HG03103 (cell line): ENCODE measurements around the gene CERS6.

ENCODE experiments used
- ATAC-seq: cut with Tn5 transposase; IDR thresholded peaks from one replicate; pipeline ENCODE4 v1.9.1; 2021; ENCODE audit warnings: low read depth; ENCODE audit not compliant: unreplicated experiment

Gene CERS6

DNA sequence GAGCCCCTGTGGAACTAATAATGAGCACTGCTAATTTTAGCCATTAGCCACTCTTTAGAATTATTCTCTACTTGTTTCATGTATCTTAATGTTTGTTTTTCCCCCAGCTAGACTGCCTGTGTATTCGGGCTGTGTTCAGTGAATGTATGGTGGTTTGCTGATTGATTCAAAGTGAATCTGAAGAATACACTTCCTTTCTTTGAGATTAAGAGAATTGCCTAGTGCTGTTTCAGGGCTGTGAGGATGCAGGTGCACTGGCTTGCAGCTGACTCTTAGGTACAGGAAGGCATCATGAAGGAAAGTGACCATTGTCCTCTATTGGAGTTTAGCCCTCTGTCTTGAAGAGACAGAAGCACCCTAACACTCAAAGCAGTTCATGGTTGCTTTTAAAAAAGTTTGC lies 138.7 kb downstream of the CERS6 start:
- ATAC-seq: peak; percentile 83

DNA sequence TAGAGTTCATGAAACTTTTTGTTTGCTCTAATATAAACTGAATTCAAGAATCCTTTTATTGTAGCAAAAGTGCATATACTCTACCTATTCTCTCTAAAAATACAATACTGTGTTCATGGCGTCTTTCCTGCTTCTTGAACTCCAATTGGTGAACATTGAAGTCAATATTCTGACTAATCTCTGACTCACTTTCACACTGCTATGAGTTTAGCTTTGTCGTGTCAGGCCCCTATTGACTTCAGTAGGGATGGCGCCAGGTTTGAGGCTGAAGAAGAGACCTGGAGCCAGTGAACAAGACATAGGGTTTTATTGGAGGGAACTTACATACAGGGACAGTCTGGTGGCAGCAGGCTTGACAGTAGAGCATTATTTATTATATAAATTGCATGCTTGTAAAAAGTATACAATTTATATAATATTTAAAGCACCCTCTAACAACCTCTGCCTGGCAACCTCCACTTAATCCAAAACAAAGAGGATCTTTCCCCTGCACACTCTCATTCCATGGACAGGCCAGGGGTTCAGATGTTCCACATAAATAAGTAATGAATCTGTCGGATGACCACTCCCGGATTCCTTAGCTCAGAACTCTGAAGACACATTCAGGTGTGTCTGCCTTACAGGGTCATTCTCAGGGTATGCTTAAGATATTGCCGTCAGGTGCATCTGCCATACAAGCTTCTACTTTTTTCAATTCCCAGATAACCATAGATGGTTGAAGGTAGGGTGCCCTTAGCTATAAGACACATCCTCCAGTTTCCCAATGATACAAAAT lies 141.0 kb downstream of the CERS6 start:
- ATAC-seq: no peak

DNA sequence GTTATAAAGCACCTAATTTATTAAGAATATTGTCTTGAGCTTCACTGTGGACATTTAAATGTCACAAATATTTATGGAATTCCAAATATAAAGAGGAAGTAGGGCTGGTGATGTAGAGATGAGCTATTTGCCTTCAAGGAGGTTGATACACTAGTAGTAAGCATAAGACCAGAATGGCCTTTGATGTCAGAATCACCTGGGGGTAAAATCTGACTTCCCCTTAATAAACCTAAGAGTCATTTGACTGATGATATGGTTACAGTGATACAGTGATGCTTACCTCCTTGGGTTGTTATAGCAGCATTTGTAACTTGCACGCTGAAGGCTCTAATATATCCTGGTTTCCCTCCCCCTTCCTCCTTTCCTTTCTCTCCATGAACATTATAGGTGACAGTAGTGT lies 143.7 kb downstream of the CERS6 start:
- ATAC-seq: no peak

DNA sequence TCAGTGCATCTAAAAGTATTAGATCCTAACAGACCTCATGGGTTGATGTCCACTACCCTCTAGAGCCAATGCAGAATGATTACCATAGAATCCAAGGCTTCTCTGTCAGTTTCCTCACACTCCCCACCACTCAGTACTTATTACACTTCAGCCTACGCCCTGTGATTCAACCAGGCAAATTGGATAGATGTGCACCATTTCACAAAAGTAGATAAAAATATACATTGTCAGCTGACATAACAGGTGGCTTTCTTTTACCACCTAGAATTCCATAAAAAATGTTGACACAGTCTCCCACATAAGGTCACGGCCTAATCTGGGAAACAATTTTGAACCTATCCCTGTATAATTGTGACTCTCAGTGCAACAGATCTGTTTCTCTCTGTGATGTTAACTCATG lies 144.9 kb downstream of the CERS6 start:
- ATAC-seq: no peak

DNA sequence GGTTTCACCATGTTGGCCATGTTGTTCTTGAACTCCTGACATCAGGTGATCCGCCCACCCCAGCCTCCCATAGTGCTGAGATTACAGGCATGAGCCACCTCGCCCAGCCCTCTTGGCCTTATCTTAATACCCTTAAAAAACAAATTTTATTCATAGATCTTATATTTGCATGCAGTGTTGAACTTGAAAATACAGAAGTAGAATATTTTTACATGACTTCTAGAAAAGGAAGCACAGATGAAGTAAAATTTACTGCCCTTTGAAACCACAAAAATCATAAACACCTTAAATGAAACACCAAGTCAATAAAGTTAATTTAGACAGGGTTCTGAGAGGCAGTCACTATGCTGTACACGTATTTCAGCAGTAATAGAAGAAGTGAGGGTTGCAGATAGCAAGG lies 145.7 kb downstream of the CERS6 start:
- peak; percentile 50 for ATAC-seq

DNA sequence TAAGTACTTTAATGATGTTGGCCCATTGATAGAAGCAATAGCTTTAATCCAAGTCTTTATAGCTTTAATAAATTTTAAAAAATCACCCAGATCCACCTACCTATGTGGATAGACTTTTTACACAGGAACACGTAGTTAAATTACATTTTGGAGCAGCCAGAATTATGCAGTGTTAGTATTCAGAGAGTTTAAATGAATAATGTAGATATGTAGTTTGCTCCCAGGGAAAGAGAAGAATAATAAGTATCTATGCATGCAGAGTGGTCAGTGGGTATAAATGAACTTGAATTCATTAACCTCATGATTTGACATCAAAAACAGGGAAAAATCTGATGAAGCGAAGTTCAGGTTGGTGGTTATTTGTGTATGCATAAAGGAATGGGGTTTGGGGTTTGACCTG lies 146.3 kb downstream of the CERS6 start:
- no peak for ATAC-seq

DNA sequence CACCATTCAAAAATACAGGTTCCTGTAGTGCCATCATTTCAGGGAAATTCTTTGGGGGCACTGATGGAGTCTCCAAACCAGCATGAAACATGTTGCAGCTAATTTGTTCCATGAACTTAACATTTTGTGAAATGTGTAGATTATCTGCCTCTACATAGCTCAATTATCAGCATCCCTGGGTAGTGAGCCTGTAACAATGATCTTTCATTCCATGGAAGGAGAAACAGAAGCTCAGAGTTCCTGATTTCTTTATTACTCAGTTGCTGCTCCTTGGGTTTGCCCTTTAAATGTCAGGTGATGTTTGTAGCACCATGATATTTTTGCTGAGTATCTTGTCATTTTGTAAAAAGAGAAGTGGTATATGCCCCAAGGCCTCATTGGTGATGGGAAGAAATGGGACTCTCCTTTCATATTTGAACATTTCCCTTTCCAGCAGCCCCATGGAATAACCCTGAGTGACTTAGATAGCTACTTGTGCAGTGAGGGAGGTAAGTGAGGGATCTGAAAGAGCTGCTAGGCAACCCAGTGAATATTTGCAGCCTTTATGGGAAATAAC lies 146.9 kb downstream of the CERS6 start:
- ATAC-seq: no peak

DNA sequence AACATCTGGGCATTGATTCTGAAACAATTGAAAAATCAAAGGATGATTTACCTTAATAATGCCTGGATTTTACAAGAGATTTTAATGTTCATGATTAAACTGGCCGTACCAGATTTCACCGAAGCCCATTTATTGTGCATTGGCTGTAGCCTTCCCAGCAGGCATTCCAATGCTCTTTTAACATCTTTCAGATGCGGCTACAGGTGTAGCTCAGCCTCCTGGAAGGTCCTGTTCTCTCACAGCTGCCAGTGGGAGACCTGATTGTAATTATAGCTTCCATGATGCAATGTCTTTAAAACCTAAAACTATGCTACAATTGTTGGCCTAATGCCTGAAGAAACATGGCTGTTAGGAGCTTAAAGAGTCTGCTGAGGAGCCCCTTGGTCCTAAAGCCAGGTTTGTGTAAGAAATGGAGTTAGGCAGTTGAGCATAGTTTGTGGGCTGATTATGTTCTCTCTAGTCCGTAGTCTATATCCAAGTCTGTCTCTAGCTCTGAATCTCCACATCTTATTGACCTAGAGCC lies 147.4 kb downstream of the CERS6 start:
- ATAC-seq: no peak

DNA sequence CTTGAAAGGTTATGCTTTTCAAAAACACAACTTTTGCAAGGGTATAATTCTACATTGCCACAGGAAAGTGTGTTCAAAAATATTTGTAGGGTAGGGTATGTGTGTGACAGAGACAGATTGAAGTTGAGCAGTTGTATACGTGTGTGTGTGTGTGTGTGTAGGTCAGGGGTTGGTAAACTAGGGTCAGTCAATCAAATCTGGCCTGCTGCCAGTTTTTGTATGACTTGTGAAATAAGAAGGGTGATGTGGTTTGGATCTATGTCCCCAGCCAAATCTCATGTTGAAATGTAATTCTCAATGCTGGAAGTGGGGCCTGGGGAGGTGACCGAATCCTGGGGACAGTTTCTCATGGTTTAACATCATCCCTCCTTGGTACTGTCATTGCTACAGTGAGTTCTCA lies 148.2 kb downstream of the CERS6 start:
- no peak for ATAC-seq

DNA sequence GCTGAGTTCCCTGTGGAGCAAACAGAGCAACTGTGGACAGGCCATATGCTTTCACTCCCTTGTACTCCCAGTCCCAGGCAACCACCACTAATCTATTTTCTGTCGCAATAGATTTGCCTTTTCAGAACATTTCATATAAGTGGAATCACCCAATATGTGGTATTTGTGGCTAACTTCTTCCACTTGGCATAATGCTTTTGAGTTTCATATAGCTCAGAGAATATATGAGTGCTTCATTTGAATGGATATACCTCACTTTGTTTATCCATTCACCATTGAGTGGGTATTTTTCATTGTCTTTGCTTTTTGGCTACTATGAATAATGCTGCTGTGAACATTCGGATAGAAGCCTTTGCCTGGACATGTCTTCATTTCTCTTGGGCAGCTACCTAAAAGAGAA lies 151.9 kb downstream of the CERS6 start:
- no peak for ATAC-seq

DNA sequence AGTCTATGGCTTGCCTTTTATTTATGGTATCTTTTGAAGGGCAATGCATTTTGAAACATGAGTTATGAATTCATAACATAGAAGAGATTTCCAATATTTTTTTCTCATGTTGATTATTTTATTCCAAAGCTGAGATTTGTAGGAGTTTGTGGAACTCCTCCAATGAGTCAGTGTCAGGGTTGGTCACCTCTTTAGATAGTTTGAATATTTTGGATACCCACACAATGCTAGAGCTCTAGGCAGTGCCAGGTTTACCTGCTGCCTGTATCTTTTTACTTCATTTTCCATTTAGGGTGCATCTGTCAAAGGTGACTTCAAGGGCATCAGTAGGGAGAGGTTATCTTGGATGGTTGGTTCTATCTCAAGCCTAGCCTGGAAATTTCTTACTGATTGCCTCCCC lies 152.7 kb downstream of the CERS6 start:
- ATAC-seq: no peak

DNA sequence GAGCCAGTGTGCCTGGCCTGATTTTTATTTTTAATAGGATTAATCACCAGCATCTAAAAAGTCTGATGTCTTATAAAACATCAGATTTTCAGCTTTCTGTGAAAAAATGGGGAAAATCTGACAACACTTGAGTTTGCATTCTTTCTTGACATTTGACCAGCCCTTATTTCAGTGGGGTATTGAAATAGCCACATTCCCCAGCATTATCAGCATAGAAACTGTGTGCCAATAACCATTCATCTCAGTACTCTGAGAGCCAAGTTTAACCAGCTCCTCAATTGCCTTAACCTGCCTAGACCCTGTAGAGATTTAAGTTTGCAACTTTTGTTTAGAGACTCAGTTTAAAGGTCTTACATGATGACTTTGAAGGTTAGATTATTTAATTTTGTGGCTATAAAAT lies 155.0 kb downstream of the CERS6 start:
- no peak for ATAC-seq

DNA sequence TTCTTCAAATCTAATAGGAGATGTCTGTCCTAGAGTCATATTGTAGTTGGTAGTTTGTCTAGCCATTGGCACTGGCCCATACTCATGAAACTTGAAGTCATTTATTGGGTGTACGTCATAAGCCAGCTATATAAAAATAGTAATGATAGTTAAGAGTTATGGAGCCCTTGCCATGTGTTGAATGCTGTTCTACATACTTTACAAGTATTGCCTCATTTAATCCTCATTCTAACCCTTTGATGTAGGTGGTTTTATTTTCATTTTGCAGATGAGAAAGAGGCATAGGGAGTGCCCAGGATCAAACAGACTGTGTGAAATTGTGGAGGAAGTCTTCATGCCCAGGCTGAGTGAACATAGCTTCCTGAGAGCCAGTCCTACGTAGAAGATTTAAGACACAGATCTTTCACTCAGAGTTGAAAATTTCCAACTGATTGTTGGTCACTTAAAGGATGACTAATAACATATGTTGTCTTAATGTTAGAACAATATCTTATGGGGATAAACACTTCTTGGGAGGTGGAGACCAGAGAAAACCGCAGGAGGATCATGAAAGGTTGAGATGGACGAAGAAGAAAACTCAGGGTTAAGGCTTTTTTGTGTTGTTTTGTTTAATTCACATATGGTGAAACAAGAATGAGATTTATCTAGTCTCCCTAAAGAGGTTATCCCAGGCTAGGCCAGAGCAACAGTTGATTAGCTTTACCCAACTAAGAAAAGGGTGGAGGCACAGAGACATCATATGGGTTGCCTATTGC lies 156.0 kb downstream of the CERS6 start:
- ATAC-seq: no peak

DNA sequence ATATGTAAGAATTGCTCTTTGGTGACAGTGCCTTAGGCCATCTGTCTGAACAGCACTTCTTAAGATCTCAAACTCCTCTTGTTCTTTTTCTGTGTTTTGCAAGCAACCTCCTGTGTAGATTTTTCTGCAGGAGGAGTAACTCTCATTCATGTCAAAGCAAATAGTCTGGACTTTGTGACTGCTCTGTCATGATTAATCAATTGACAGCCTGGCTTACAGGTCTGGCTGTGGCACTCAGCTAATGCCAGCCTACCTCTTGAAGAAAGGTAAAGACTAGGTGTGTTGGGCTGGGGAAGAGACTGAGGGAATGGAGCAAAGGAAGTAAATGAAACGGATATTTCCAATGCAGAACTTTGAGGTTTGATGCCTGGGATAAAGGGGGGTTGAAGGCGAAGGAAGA lies 156.6 kb downstream of the CERS6 start:
- ATAC-seq: no peak

DNA sequence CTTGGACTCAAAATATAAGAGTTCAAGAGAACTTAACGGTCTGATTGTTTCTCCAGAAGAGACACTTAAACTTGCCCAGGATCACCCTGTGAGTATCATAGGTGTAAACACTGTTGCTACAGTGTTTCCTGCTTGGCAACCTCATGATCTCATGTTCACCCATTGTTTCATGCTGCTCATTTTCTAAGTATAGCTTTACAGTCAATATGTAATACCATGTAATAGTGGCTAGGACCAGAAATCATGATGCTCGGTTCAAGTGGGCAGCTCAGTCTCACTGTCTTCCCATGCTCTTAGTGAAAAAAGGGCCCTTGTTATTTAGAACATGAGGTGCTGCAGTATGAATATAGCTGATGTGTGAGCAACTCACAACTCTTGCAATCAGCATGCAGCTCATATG lies 157.5 kb downstream of the CERS6 start:
- ATAC-seq: no peak

DNA sequence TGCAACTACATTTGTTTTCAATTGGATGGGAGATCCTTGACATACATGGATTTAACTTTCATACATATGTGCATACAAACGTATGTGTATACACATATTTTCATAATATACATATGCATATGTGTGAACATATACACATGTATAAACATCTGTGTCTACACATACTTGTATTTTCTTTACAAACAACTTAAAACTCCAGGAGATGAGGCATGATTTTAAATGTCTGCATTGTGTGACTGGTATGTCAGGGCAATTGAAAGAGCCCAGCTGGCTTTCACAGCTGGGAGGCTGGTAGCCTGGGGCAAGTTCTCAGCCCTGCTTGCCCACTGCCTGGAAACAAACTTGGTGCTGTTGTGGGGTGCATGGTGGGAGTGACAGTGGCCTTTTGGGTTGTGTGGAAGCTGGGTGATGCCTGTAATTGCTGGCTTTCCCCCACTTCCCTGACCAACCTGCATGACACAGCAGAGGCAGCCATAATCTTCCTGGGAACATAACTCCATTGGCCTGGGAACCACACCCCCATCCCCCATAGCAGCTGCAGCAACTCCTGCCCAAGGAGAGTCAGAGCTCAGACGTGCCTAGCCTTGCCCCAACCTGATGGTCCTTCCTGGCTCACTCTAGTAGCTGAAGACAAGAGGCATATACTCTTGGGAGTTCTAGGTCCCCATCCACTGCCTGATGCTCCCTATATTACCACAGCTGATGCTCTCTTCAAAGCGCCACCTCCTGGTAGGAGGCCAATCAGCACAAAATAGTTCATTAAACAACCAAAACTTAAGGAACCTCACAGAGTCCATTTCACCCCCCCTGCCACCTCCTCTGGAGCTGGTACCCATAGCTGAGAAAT lies 158.3 kb downstream of the CERS6 start:
- ATAC-seq: no peak

DNA sequence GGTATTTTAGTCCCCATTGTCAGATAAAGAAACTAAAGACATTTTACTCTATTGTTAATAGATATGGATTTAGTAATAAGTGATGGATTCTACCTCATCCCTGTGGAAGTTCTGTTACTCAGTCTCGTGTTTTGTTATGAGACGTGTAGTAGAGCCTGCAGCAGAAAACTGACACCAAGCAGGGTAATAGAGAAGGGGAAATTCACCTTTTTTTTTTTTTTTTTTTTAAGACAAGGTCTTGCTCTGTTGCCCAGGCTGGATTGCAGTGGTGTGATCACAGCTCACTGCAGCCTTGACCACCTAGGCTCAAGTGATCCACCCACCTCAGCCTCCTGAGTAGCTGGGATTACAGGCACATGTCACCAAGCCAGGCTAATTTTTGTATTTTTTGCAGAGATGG lies 164.5 kb downstream of the CERS6 start:
- ATAC-seq: no peak

DNA sequence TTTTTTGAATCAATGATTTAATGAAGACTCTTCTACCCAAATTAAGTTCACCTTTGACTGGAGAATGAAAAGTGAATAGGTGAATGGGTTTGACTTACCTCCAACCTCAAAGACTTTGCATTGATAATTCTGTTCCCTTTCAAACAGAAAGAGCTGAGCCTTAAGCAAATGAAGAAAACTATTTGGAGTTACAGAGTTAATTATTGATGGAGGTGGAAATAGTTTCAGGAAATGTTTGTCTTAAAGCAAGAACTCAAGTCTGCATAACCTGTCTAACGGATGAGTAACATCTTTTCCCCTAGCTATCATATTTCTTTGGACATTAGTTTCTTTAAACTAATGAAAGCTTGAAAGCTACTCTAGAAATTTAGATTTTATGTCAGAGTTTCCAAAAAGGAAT lies 166.5 kb downstream of the CERS6 start:
- ATAC-seq: no peak

DNA sequence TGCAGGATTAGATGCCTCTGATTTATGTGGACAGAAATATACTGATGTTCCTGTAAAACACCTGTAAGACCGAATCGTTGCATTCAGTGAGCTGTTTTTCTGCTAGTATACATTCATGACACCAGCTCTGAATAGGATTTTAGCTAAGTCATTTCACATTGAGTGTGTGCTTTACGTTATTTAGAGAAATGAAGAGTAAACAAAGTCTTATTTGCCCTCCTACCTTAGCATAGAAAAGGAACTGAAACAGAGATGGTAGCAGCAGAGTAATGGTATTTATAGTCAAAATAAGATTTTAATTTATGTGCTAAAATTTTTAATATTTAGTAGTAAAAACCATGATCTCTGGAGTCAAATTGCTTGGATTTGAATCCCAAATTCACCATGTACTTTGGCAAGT lies 168.0 kb downstream of the CERS6 start:
- peak; percentile 46 for ATAC-seq

DNA sequence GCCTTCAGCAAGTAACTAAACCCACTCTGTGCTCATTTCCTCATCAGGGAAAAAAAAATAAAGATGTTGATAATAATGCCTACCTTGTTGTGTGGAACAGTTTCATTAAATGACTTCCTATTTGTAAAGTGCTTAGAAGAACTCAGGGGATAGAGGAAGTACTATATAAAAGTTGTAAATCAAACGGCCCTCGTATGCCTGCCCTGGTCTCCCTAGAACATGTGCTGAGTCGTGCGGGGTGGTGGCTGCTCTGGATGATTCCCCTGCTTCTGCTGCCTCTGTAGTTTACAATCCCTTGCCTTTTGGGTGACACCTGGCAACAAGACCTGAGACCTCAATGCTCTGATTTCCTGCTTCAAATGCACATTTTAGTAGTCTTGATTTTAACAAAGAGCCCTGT lies 170.0 kb downstream of the CERS6 start:
- ATAC-seq: no peak

DNA sequence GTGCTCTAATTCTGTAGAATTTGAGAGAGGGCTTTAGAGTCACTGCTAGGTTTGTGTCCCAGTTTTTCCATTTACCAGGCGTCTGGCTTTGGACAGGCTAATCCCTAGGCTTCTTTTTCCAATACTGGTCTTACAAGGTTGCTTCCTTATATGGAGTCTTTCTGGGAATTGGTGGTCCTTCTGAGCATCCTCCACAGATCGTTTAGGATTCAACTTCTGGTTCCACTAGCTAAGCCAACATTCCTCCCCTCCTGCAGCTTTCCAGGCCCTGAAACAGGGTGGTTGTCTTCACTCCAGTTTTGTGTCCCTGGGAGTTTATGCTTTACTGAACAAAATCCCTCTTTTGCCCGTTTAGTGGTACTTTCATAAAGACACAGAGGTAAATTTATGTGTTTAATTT lies 170.6 kb downstream of the CERS6 start:
- no peak for ATAC-seq
